ENCODE measurements around the gene EFCAB6.

Gene EFCAB6

GRCh38 chr22:43643387-43643786 is 168.7 kb downstream of the EFCAB6 start:
- H3K9ac ChIP-seq (ENCODE audit: low read depth in 1 of 2, low read length in 2 of 2): no peak overlapping the region
- no peak overlapping the region for H3K4me3 ChIP-seq (ENCODE audit: low read depth in 1 of 2, low read length in 2 of 2)
- H3K36me3 ChIP-seq (ENCODE audit: control insufficient read depth in 1 of 2, insufficient read depth in 2 of 2, low read length in 2 of 2): no peaks in the 10 kb centered on the region
- peaks cover 7% of the 10 kb centered on the region in 2 donors for H3K9me3 ChIP-seq (ENCODE audit: control insufficient read depth in 1 of 2, low read length in 2 of 2)
- H3K4me1 ChIP-seq (ENCODE audit: control insufficient read depth in 1 of 2, insufficient read depth in 2 of 2, low read length in 2 of 2): no peaks in the 10 kb centered on the region
- H3K27ac ChIP-seq (ENCODE audit: low read depth, low read length): no peak overlapping the region
- H3K27me3 ChIP-seq (ENCODE audit: control insufficient read depth in 1 of 2, insufficient read depth in 2 of 2, low read length in 2 of 2): no peaks in the 10 kb centered on the region

- no peak overlapping the region for H3K4me3 ChIP-seq (ENCODE audit: low read depth in 1 of 2, low read length in 2 of 2)
- no peaks in the 10 kb centered on the region for H3K27me3 ChIP-seq (ENCODE audit: control insufficient read depth in 1 of 2, insufficient read depth in 2 of 2, low read length in 2 of 2)
- H3K9me3 ChIP-seq (ENCODE audit: control insufficient read depth in 1 of 2, low read length in 2 of 2): peaks cover 7% of the 10 kb centered on the region in 2 donors
- no peak overlapping the region for H3K27ac ChIP-seq (ENCODE audit: low read depth, low read length)
- H3K4me1 ChIP-seq (ENCODE audit: control insufficient read depth in 1 of 2, insufficient read depth in 2 of 2, low read length in 2 of 2): no peaks in the 10 kb centered on the region
- H3K9ac ChIP-seq (ENCODE audit: low read depth in 1 of 2, low read length in 2 of 2): no peak overlapping the region
- no peaks in the 10 kb centered on the region for H3K36me3 ChIP-seq (ENCODE audit: control insufficient read depth in 1 of 2, insufficient read depth in 2 of 2, low read length in 2 of 2)
These were observed 169.5 kb downstream of the EFCAB6 start for GRCh38 chr22:43642319-43643206.

- Histone ChIP-seq H3K27me3 (ENCODE audit: control insufficient read depth in 1 of 2, insufficient read depth in 2 of 2, low read length in 2 of 2) (no peaks in the 10 kb centered on the region), H3K9ac (ENCODE audit: low read depth in 1 of 2, low read length in 2 of 2) (no peak overlapping the region), H3K9me3 (ENCODE audit: control insufficient read depth in 1 of 2, low read length in 2 of 2) (peaks cover 7% of the 10 kb centered on the region in 2 donors), H3K27ac (ENCODE audit: low read depth, low read length) (no peak overlapping the region), H3K4me3 (ENCODE audit: low read depth in 1 of 2, low read length in 2 of 2) (no peak overlapping the region), H3K36me3 (ENCODE audit: control insufficient read depth in 1 of 2, insufficient read depth in 2 of 2, low read length in 2 of 2) (no peaks in the 10 kb centered on the region), H3K4me1 (ENCODE audit: control insufficient read depth in 1 of 2, insufficient read depth in 2 of 2, low read length in 2 of 2) (no peaks in the 10 kb centered on the region)
These were observed 172.7 kb downstream of the EFCAB6 start for GRCh38 chr22:43639228-43639948.

GRCh38 chr22:43637275-43638260 is 174.5 kb downstream of the EFCAB6 start:
- no peak overlapping the region for H3K27ac ChIP-seq (ENCODE audit: low read depth, low read length)
- no peak overlapping the region for H3K9ac ChIP-seq (ENCODE audit: low read depth in 1 of 2, low read length in 2 of 2)
- peaks cover 7% of the 10 kb centered on the region in 2 donors for H3K9me3 ChIP-seq (ENCODE audit: control insufficient read depth in 1 of 2, low read length in 2 of 2)
- H3K36me3 ChIP-seq (ENCODE audit: control insufficient read depth in 1 of 2, insufficient read depth in 2 of 2, low read length in 2 of 2): no peaks in the 10 kb centered on the region
- H3K4me3 ChIP-seq (ENCODE audit: low read depth in 1 of 2, low read length in 2 of 2): no peak overlapping the region
- no peaks in the 10 kb centered on the region for H3K4me1 ChIP-seq (ENCODE audit: control insufficient read depth in 1 of 2, insufficient read depth in 2 of 2, low read length in 2 of 2)
- H3K27me3 ChIP-seq (ENCODE audit: control insufficient read depth in 1 of 2, insufficient read depth in 2 of 2, low read length in 2 of 2): no peaks in the 10 kb centered on the region

GRCh38 chr22:43636086-43636485 is 176.0 kb downstream of the EFCAB6 start:
- no peaks in the 10 kb centered on the region for H3K36me3 ChIP-seq (ENCODE audit: control insufficient read depth in 1 of 2, insufficient read depth in 2 of 2, low read length in 2 of 2)
- H3K9ac ChIP-seq (ENCODE audit: low read depth in 1 of 2, low read length in 2 of 2): no peak overlapping the region
- no peak overlapping the region for H3K4me3 ChIP-seq (ENCODE audit: low read depth in 1 of 2, low read length in 2 of 2)
- no peaks in the 10 kb centered on the region for H3K4me1 ChIP-seq (ENCODE audit: control insufficient read depth in 1 of 2, insufficient read depth in 2 of 2, low read length in 2 of 2)
- H3K9me3 ChIP-seq (ENCODE audit: control insufficient read depth in 1 of 2, low read length in 2 of 2): peaks cover 7% of the 10 kb centered on the region in 2 donors
- no peaks in the 10 kb centered on the region for H3K27me3 ChIP-seq (ENCODE audit: control insufficient read depth in 1 of 2, insufficient read depth in 2 of 2, low read length in 2 of 2)
- H3K27ac ChIP-seq (ENCODE audit: low read depth, low read length): no peak overlapping the region

- H3K9me3 ChIP-seq (ENCODE audit: control insufficient read depth in 1 of 2, low read length in 2 of 2): peaks cover 7% of the 10 kb centered on the region in 2 donors
- H3K27ac ChIP-seq (ENCODE audit: low read depth, low read length): no peak overlapping the region
These were observed 177.0 kb downstream of the EFCAB6 start for GRCh38 chr22:43635101-43635500.

GRCh38 chr22:43634316-43634715 is 177.8 kb downstream of the EFCAB6 start:
- H3K27ac ChIP-seq (ENCODE audit: low read depth, low read length): no peak overlapping the region
- no peaks in the 10 kb centered on the region for H3K27me3 ChIP-seq (ENCODE audit: control insufficient read depth in 1 of 2, insufficient read depth in 2 of 2, low read length in 2 of 2)
- H3K4me1 ChIP-seq (ENCODE audit: control insufficient read depth in 1 of 2, insufficient read depth in 2 of 2, low read length in 2 of 2): no peaks in the 10 kb centered on the region
- no peak overlapping the region for H3K9ac ChIP-seq (ENCODE audit: low read depth in 1 of 2, low read length in 2 of 2)
- no peaks in the 10 kb centered on the region for H3K36me3 ChIP-seq (ENCODE audit: control insufficient read depth in 1 of 2, insufficient read depth in 2 of 2, low read length in 2 of 2)
- H3K4me3 ChIP-seq (ENCODE audit: low read depth in 1 of 2, low read length in 2 of 2): no peak overlapping the region
- H3K9me3 ChIP-seq (ENCODE audit: control insufficient read depth in 1 of 2, low read length in 2 of 2): peaks cover 5% of the 10 kb centered on the region in 2 donors

More at GRCh38 chr22:43635101-43635500, 177.0 kb downstream of the EFCAB6 start:
- Histone ChIP-seq H3K9ac (ENCODE audit: low read depth in 1 of 2, low read length in 2 of 2) (no peak overlapping the region), H3K4me3 (ENCODE audit: low read depth in 1 of 2, low read length in 2 of 2) (no peak overlapping the region), H3K27me3 (ENCODE audit: control insufficient read depth in 1 of 2, insufficient read depth in 2 of 2, low read length in 2 of 2) (no peaks in the 10 kb centered on the region), H3K4me1 (ENCODE audit: control insufficient read depth in 1 of 2, insufficient read depth in 2 of 2, low read length in 2 of 2) (no peaks in the 10 kb centered on the region), H3K36me3 (ENCODE audit: control insufficient read depth in 1 of 2, insufficient read depth in 2 of 2, low read length in 2 of 2) (no peaks in the 10 kb centered on the region)

GRCh38 chr22:43633631-43634285 is 178.3 kb downstream of the EFCAB6 start:
- no peaks in the 10 kb centered on the region for H3K4me1 ChIP-seq (ENCODE audit: control insufficient read depth in 1 of 2, insufficient read depth in 2 of 2, low read length in 2 of 2)
- H3K27me3 ChIP-seq (ENCODE audit: control insufficient read depth in 1 of 2, insufficient read depth in 2 of 2, low read length in 2 of 2): no peaks in the 10 kb centered on the region
- H3K4me3 ChIP-seq (ENCODE audit: low read depth in 1 of 2, low read length in 2 of 2): no peak overlapping the region
- H3K27ac ChIP-seq (ENCODE audit: low read depth, low read length): no peak overlapping the region
- no peaks in the 10 kb centered on the region for H3K36me3 ChIP-seq (ENCODE audit: control insufficient read depth in 1 of 2, insufficient read depth in 2 of 2, low read length in 2 of 2)
- H3K9ac ChIP-seq (ENCODE audit: low read depth in 1 of 2, low read length in 2 of 2): no peak overlapping the region
- H3K9me3 ChIP-seq (ENCODE audit: control insufficient read depth in 1 of 2, low read length in 2 of 2): no peaks in the 10 kb centered on the region

- Histone ChIP-seq H3K27me3 (ENCODE audit: control insufficient read depth in 1 of 2, insufficient read depth in 2 of 2, low read length in 2 of 2) (no peaks in the 10 kb centered on the region), H3K9ac (ENCODE audit: low read depth in 1 of 2, low read length in 2 of 2) (no peak overlapping the region), H3K9me3 (ENCODE audit: control insufficient read depth in 1 of 2, low read length in 2 of 2) (no peaks in the 10 kb centered on the region), H3K27ac (ENCODE audit: low read depth, low read length) (no peak overlapping the region), H3K4me1 (ENCODE audit: control insufficient read depth in 1 of 2, insufficient read depth in 2 of 2, low read length in 2 of 2) (no peaks in the 10 kb centered on the region), H3K4me3 (ENCODE audit: low read depth in 1 of 2, low read length in 2 of 2) (no peak overlapping the region), H3K36me3 (ENCODE audit: control insufficient read depth in 1 of 2, insufficient read depth in 2 of 2, low read length in 2 of 2) (no peaks in the 10 kb centered on the region)
These were observed 180.3 kb downstream of the EFCAB6 start for GRCh38 chr22:43631846-43632245.
